Measurements from ENCODE around the gene CNTN4. TPM values are rescaled to one million over a fixed set of nuclear protein-coding genes. Genes with fewer than 3 reads are reported as not detected.

CNTN4 gene
- total and polyA plus RNA-seq, 2 donors (not counting 3 experiments of a cell fraction or from before 2014, with no cell fraction given): not detected

DNA sequence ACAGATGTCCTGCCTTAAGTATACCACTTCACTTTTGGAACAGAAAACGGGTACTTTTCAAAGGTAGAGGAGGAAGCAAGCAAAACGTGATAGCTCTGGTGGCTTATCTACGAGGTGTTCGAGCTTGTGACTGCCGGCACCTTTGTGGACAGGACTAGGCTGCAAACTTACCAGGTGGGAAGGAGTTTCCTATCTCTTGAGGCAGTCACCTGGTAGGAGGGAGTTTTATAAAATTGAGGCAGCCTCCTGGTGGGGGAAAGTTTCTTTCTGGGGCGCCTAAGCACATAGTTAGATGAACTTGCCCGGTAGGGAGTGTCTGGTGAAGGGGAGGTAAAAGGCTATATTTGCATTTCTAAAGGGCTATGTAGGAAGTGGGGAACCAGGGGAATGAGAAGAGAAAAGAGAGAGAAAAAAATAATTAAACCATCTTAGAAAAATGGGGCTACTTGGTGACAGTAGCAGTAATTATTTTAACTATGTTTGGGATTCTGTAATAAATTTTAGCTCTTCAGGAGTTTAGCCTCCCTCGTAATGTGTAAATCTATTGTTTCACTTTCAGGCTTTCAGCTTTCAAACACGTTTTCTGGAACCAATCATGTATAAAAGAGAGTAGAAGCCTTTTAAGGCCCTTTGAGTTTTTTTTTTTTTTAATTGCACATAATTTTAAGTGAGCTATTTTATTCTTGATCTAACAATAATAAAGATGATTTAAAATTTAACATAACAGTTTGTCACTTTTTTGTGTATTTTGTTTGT lies 880.5 kb downstream of the CNTN4 start:
- dilution Hi-C loops (cut with MboI; ENCODE audit: extremely low pct_ligation_motif_present, low sequenced_read_pairs): no loop called here
- H3K4me1 ChIP-seq (ENCODE audit: control insufficient read depth, extremely low read depth, insufficient read depth, low read length): no peaks in the 10 kb centered on the region
- no peaks in the 10 kb centered on the region for H4K20me1 ChIP-seq (replicated peaks; ENCODE audit: control insufficient read depth, extremely low read depth, insufficient read depth, low read length)
- H3K27me3 ChIP-seq (ENCODE audit: control insufficient read depth in 2 of 2, insufficient read depth in 2 of 2, low read length in 2 of 2): no peaks in the 10 kb centered on the region
- no peaks in the 10 kb centered on the region for H3K79me2 ChIP-seq (ENCODE audit: control insufficient read depth, insufficient read depth, low read length)
- no peak overlapping the region for H2AFZ ChIP-seq (ENCODE audit: low read depth, low read length)
- no peak overlapping the region for H3K4me2 ChIP-seq (ENCODE audit: insufficient read depth, low read length)
- H3K9me3 ChIP-seq (replicated peaks; ENCODE audit: control insufficient read depth, insufficient read depth, low read length): peaks cover 1% of the 10 kb centered on the region
- H3K27ac ChIP-seq (ENCODE audit: insufficient read depth, low read depth, low read length): no peak overlapping the region
- FAIRE-seq: no peak
- no TSS peak for BruUV-seq (replicated peaks)
- H3K9me1 ChIP-seq (replicated peaks; ENCODE audit: control insufficient read depth, extremely low read depth, insufficient read depth, low read length): no peaks in the 10 kb centered on the region
- no peak overlapping the region for H3K4me3 ChIP-seq (replicated peaks in 1 of 3; ENCODE audit: insufficient read depth in 1 of 3, low read depth in 1 of 3, low read length in 3 of 3)
- CTCF ChIA-PET: interaction anchor here (1.1 kb wide), 1 partner anchor 10 kb away, joined by 3 read pairs; no protein-coding TSS in a partner anchor
- DNase-seq (ENCODE audit: low read depth, low spot score): no peak
- H3K9ac ChIP-seq (replicated peaks; ENCODE audit: extremely low read depth, insufficient read depth, low read length): no peak overlapping the region
- TF ChIP-seq, protein P1, sequence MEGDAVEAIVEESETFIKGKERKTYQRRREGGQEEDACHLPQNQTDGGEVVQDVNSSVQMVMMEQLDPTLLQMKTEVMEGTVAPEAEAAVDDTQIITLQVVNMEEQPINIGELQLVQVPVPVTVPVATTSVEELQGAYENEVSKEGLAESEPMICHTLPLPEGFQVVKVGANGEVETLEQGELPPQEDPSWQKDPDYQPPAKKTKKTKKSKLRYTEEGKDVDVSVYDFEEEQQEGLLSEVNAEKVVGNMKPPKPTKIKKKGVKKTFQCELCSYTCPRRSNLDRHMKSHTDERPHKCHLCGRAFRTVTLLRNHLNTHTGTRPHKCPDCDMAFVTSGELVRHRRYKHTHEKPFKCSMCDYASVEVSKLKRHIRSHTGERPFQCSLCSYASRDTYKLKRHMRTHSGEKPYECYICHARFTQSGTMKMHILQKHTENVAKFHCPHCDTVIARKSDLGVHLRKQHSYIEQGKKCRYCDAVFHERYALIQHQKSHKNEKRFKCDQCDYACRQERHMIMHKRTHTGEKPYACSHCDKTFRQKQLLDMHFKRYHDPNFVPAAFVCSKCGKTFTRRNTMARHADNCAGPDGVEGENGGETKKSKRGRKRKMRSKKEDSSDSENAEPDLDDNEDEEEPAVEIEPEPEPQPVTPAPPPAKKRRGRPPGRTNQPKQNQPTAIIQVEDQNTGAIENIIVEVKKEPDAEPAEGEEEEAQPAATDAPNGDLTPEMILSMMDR (IDR thresholded peaks at IDR 0.05; ENCODE audit: extremely low read depth in 1 of 2, insufficient read depth in 1 of 2, low read depth in 1 of 2, low read length in 2 of 2): no peak
- TF ChIP-seq, protein P2, sequence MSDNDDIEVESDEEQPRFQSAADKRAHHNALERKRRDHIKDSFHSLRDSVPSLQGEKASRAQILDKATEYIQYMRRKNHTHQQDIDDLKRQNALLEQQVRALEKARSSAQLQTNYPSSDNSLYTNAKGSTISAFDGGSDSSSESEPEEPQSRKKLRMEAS (IDR thresholded peaks at IDR 0.05; ENCODE audit: insufficient read depth, insufficient read length): no peak
- TF ChIP-seq GATA2 (IDR thresholded peaks at IDR 0.05; ENCODE audit: insufficient read depth, insufficient read length, low read depth, low read length) (no peak), FOS (IDR thresholded peaks at IDR 0.05; ENCODE audit: borderline replicate concordance, insufficient read depth, low read length) (no peak)
- H3K36me3 ChIP-seq (ENCODE audit: control insufficient read depth in 2 of 2, extremely low read depth in 1 of 2, insufficient read depth in 2 of 2, low read length in 2 of 2): no peaks in the 10 kb centered on the region
- intact Hi-C loops (cut with micrococcal nuclease): no loop called here
- POLR2A ChIA-PET: no interaction called here

All from endothelial cell of umbilical vein (primary cell).